CD4-positive, alpha-beta memory T cell (primary cell): ENCODE measurements around the gene DAB2IP. TPM values are rescaled to one million over a fixed set of nuclear protein-coding genes. Genes with fewer than 3 reads are reported as not detected.
A peak's percentile ranks its signal among the peaks of the same experiment; 100 is the strongest.

Experiments used
- CTCF ChIA-PET: fragments of 350-600 bp; sonication (Branson Sonifier 250); formaldehyde crosslinking; loops from one replicate; lab custom pipeline; 2021; ENCODE audit warnings: inconsistent platforms; ENCODE audit not compliant: partially characterized antibody; lab: Charles Lee
- POLR2A ChIA-PET: fragments of 350-600 bp; sonication (Branson Sonifier 250); formaldehyde crosslinking; loops from one replicate; lab custom pipeline; 2021; ENCODE audit not compliant: partially characterized antibody; lab: Charles Lee
- DNase-seq, 5 donors: peaks; one replicate each; pipeline versions ENCODE4 v3.0.0 to v3.0.0-alpha.2; 2020 to 2022; ENCODE audit warnings: mixed read lengths in 1 of 5
- H3K27ac ChIP-seq: one replicate; pipeline ENCODE4 v1.7.0; 2013; ENCODE audit warnings: low read depth, low read length
- H3K27me3 ChIP-seq: 2 replicates; pipeline ENCODE4 v1.7.0; 2013; ENCODE audit warnings: mild to moderate bottlenecking, low read length, moderate library complexity; ENCODE audit not compliant: insufficient read depth
- H3K36me3 ChIP-seq: 2 replicates; pipeline ENCODE4 v1.7.0; 2013; ENCODE audit warnings: mild to moderate bottlenecking, low read length, moderate library complexity; ENCODE audit not compliant: insufficient read depth
- H3K4me1 ChIP-seq: 2 replicates; pipeline ENCODE4 v1.7.0; 2013; ENCODE audit warnings: mild to moderate bottlenecking, low read length, moderate library complexity; ENCODE audit not compliant: insufficient read depth
- H3K4me3 ChIP-seq, 2 donors: one replicate each; pipeline ENCODE4 v1.7.0; 2013; ENCODE audit warnings: low read length in 2 of 2, mild to moderate bottlenecking in 1 of 2
- H3K9me3 ChIP-seq, 2 donors: one replicate each; pipeline ENCODE4 v1.7.0; 2013; ENCODE audit warnings: low read length in 2 of 2, control low read depth in 1 of 2; ENCODE audit not compliant: control insufficient read depth in 1 of 2
- H3K27ac Mint-ChIP-seq, 7 donors: one replicate each; pipeline ENCODE4 v1.8.0; 2020 to 2021; ENCODE audit warnings: mixed read lengths in 7 of 7, mild to moderate bottlenecking in 6 of 7, inconsistent platforms in 3 of 7, moderate library complexity in 3 of 7
- H3K27me3 Mint-ChIP-seq, 2 donors: one replicate each; pipeline ENCODE4 v1.8.0; 2020 to 2021; ENCODE audit warnings: mixed read lengths in 2 of 2
- H3K36me3 Mint-ChIP-seq, 2 donors: one replicate each; pipeline ENCODE4 v1.8.0; 2020 to 2021; ENCODE audit warnings: mixed read lengths in 2 of 2, inconsistent platforms in 1 of 2, mild to moderate bottlenecking in 1 of 2
- H3K4me1 Mint-ChIP-seq, 4 donors: one replicate each; pipeline ENCODE4 v1.8.0; 2020 to 2021; ENCODE audit warnings: mixed read lengths in 4 of 4, mild to moderate bottlenecking in 1 of 4
- H3K4me3 Mint-ChIP-seq, 8 donors: one replicate each; pipeline ENCODE4 v1.8.0; 2020 to 2021; ENCODE audit warnings: mixed read lengths in 8 of 8, mild to moderate bottlenecking in 7 of 8, moderate library complexity in 6 of 8, inconsistent platforms in 3 of 8
- H3K9me3 Mint-ChIP-seq, 8 donors: one replicate each; pipeline ENCODE4 v1.8.0; 2020 to 2021; ENCODE audit warnings: mixed read lengths in 8 of 8, mild to moderate bottlenecking in 5 of 8, inconsistent platforms in 3 of 8, moderate library complexity in 1 of 8
- intact Hi-C: fragments of 100-400 bp; cut with micrococcal nuclease; formaldehyde crosslinking; loops from one replicate; pipeline ENCODE4 v1.15.1; 2023
- polyA plus RNA-seq, 2 donors: library from polyadenylated mRNA; unstranded; fragments of 300-500 nt; fragmentation: Illumina TruSeq; gene quantifications; one replicate each; pipeline ENCODE4 v1.2.3, GENCODE V29; 2021
- total RNA-seq, 2 experiments: library from RNA; stranded (reverse); gene quantifications; one replicate each; pipeline ENCODE4 v1.2.3, GENCODE V29; 2021

Gene DAB2IP
- total and polyA plus RNA-seq, 4 experiments from 2014 or later: not detected

GRCh38 chr9:121783521-121784507 is 132.4 kb downstream of the DAB2IP start:
- no peak overlapping the region for H3K27ac ChIP-seq
- H3K9me3 ChIP-seq: no peaks in the 10 kb centered on the region
- no peaks in the 10 kb centered on the region for H3K27me3 ChIP-seq
- Mint-ChIP-seq H3K4me1 (peaks cover 0 to 5% (median 2%) of the 10 kb centered on the region in 4 donors), H3K9me3 (peaks cover 0 to 7% (median 2%) of the 10 kb centered on the region in 8 donors), H3K27me3 (peaks cover 17% of the 10 kb centered on the region in 2 donors), H3K27ac (no peak overlapping the region), H3K36me3 (no peaks in the 10 kb centered on the region), H3K4me3 (no peak overlapping the region)
- H3K36me3 ChIP-seq: no peaks in the 10 kb centered on the region
- intact Hi-C loops: no loop called here
- H3K4me1 ChIP-seq: no peaks in the 10 kb centered on the region
- no peak overlapping the region for H3K4me3 ChIP-seq
- CTCF ChIA-PET: no interaction called here
- DNase-seq: no peak
- POLR2A ChIA-PET: no interaction called here

- Histone ChIP-seq H3K9me3 (no peaks in the 10 kb centered on the region), H3K4me1 (no peaks in the 10 kb centered on the region), H3K27ac (no peak overlapping the region), H3K4me3 (no peak overlapping the region), H3K27me3 (no peaks in the 10 kb centered on the region), H3K36me3 (no peaks in the 10 kb centered on the region)
- CTCF ChIA-PET: no interaction called here
- peaks cover 0 to 3% (median 0%) of the 10 kb centered on the region in 8 donors for H3K9me3 Mint-ChIP-seq
- no peaks in the 10 kb centered on the region for H3K36me3 Mint-ChIP-seq
- H3K4me1 Mint-ChIP-seq: peaks cover 0 to 5% (median 2%) of the 10 kb centered on the region in 4 donors
- DNase-seq: no peak
- peaks cover 19 to 22% of the 10 kb centered on the region in 2 donors for H3K27me3 Mint-ChIP-seq
- POLR2A ChIA-PET: no interaction called here
- peak overlapping the region in 1 of 8 donors; percentile 32 for H3K4me3 Mint-ChIP-seq
- no peak overlapping the region for H3K27ac Mint-ChIP-seq
- intact Hi-C loops: no loop called here
Measured at GRCh38 chr9:121784731-121785411, 133.4 kb downstream of the DAB2IP start.

- no peak overlapping the region for H3K27ac Mint-ChIP-seq
- intact Hi-C loops: no loop called here
- H3K4me1 Mint-ChIP-seq: peaks cover 0 to 5% (median 2%) of the 10 kb centered on the region in 4 donors
- no peaks in the 10 kb centered on the region for H3K27me3 ChIP-seq
- H3K9me3 Mint-ChIP-seq: peaks cover 0 to 2% (median 0%) of the 10 kb centered on the region in 8 donors
- no peaks in the 10 kb centered on the region for H3K9me3 ChIP-seq
- no peaks in the 10 kb centered on the region for H3K4me1 ChIP-seq
- H3K27me3 Mint-ChIP-seq: peaks cover 17 to 20% of the 10 kb centered on the region in 2 donors
- H3K36me3 Mint-ChIP-seq: no peaks in the 10 kb centered on the region
- no peak overlapping the region for H3K4me3 ChIP-seq
- H3K27ac ChIP-seq: no peak overlapping the region
- H3K4me3 Mint-ChIP-seq: no peak overlapping the region
- no peaks in the 10 kb centered on the region for H3K36me3 ChIP-seq
- ChIA-PET CTCF (no interaction called here), POLR2A (no interaction called here)
- no peak for DNase-seq
Measured at GRCh38 chr9:121785673-121786542, 134.5 kb downstream of the DAB2IP start.

- POLR2A ChIA-PET: no interaction called here
- Mint-ChIP-seq H3K27me3 (peaks cover 15 to 21% of the 10 kb centered on the region in 2 donors), H3K4me1 (peaks cover 0 to 5% (median 2%) of the 10 kb centered on the region in 4 donors), H3K36me3 (no peaks in the 10 kb centered on the region), H3K4me3 (no peak overlapping the region), H3K9me3 (peaks cover 0 to 2% (median 0%) of the 10 kb centered on the region in 8 donors), H3K27ac (peak overlapping the region in 1 of 7 donors; percentile 1)
- Histone ChIP-seq H3K27me3 (no peaks in the 10 kb centered on the region), H3K4me1 (no peaks in the 10 kb centered on the region), H3K9me3 (no peaks in the 10 kb centered on the region), H3K4me3 (no peak overlapping the region), H3K36me3 (no peaks in the 10 kb centered on the region), H3K27ac (no peak overlapping the region)
- CTCF ChIA-PET: no interaction called here
- intact Hi-C loops: no loop called here
- DNase-seq: no peak
Measured at GRCh38 chr9:121786543-121786948, 135.1 kb downstream of the DAB2IP start.

GRCh38 chr9:121786998-121787422 is 135.6 kb downstream of the DAB2IP start:
- no peak overlapping the region for H3K27ac Mint-ChIP-seq
- Histone ChIP-seq H3K9me3 (no peaks in the 10 kb centered on the region), H3K27ac (no peak overlapping the region), H3K27me3 (no peaks in the 10 kb centered on the region), H3K4me1 (no peaks in the 10 kb centered on the region), H3K36me3 (no peaks in the 10 kb centered on the region), H3K4me3 (no peak overlapping the region)
- H3K9me3 Mint-ChIP-seq: peaks cover 0 to 2% (median 0%) of the 10 kb centered on the region in 8 donors
- peaks cover 0 to 5% (median 2%) of the 10 kb centered on the region in 4 donors for H3K4me1 Mint-ChIP-seq
- ChIA-PET POLR2A (no interaction called here), CTCF (no interaction called here)
- DNase-seq: no peak
- peaks cover 14 to 21% of the 10 kb centered on the region in 2 donors for H3K27me3 Mint-ChIP-seq
- H3K36me3 Mint-ChIP-seq: no peaks in the 10 kb centered on the region
- intact Hi-C loops: no loop called here
- no peak overlapping the region for H3K4me3 Mint-ChIP-seq

GRCh38 chr9:121788686-121789366 is 137.4 kb downstream of the DAB2IP start:
- H3K4me1 Mint-ChIP-seq: peaks cover 0 to 3% (median 1%) of the 10 kb centered on the region in 4 donors
- Histone ChIP-seq H3K4me3 (no peak overlapping the region), H3K36me3 (no peaks in the 10 kb centered on the region), H3K27ac (no peak overlapping the region), H3K27me3 (no peaks in the 10 kb centered on the region), H3K4me1 (no peaks in the 10 kb centered on the region), H3K9me3 (no peaks in the 10 kb centered on the region)
- H3K36me3 Mint-ChIP-seq: no peaks in the 10 kb centered on the region
- intact Hi-C loops: no loop called here
- peaks cover 0 to 2% (median 0%) of the 10 kb centered on the region in 8 donors for H3K9me3 Mint-ChIP-seq
- CTCF ChIA-PET: no interaction called here
- H3K27me3 Mint-ChIP-seq: peaks cover 11 to 16% of the 10 kb centered on the region in 2 donors
- no peak overlapping the region for H3K4me3 Mint-ChIP-seq
- POLR2A ChIA-PET: no interaction called here
- H3K27ac Mint-ChIP-seq: no peak overlapping the region
- DNase-seq: no peak
